Measurements from ENCODE around the gene BGN.

The BGN gene

GRCh38 chrX:153510383-153510782 is 15.6 kb downstream of the BGN start:
- DNase-seq, result no peak

- DNase-seq, result no peak
Measured at GRCh38 chrX:153511784-153512500, 17.2 kb downstream of the BGN start.

- no peak for DNase-seq
Measured at GRCh38 chrX:153512501-153512893, 17.7 kb downstream of the BGN start.

- no peak for DNase-seq
Measured at GRCh38 chrX:153513265-153513664, 18.5 kb downstream of the BGN start.

- no peak for DNase-seq
Measured at GRCh38 chrX:153514259-153514658, 19.5 kb downstream of the BGN start.

GRCh38 chrX:153515435-153515834 is 20.7 kb downstream of the BGN start:
- DNase-seq, result no peak

- DNase-seq, result no peak
Measured at GRCh38 chrX:153516073-153516472, 21.3 kb downstream of the BGN start.

- no peak for DNase-seq
Measured at GRCh38 chrX:153517423-153517822, 22.6 kb downstream of the BGN start, which contains the start of gene ATP2B3. Gene ATP2B3, plus strand, starts transcription at chrX:153517642. Its CDS starts 18,606 bp downstream, at chrX:153536248.

GRCh38 chrX:153517946-153518834 is 23.4 kb downstream of the BGN start:
- no peak for DNase-seq

GRCh38 chrX:153519569-153520286 is 24.9 kb downstream of the BGN start:
- no peak for DNase-seq

GRCh38 chrX:153520287-153520917 is 25.6 kb downstream of the BGN start:
- DNase-seq, result no peak

GRCh38 chrX:153521034-153521433 is 26.3 kb downstream of the BGN start:
- DNase-seq, result no peak

GRCh38 chrX:153522259-153522658 is 27.5 kb downstream of the BGN start:
- DNase-seq, result no peak

GRCh38 chrX:153523269-153523668 is 28.5 kb downstream of the BGN start:
- DNase-seq, result no peak

- no peak for DNase-seq
Measured at GRCh38 chrX:153524234-153524633, 29.5 kb downstream of the BGN start.

- DNase-seq, result no peak
Measured at GRCh38 chrX:153525451-153525850, 30.7 kb downstream of the BGN start.

- no peak for DNase-seq
Measured at GRCh38 chrX:153526042-153526441, 31.3 kb downstream of the BGN start.

GRCh38 chrX:153526801-153527200 is 32.0 kb downstream of the BGN start:
- DNase-seq, result no peak

GRCh38 chrX:153527208-153527607 is 32.4 kb downstream of the BGN start:
- DNase-seq, result no peak

GRCh38 chrX:153530411-153531129 is 35.8 kb downstream of the BGN start:
- DNase-seq, result no peak

- DNase-seq, result no peak
Measured at GRCh38 chrX:153533091-153533490, 38.3 kb downstream of the BGN start.

- no peak for DNase-seq
Measured at GRCh38 chrX:153537080-153537479, 42.3 kb downstream of the BGN start.

All from OCI-M1 (cell line).